GM18907 (cell line): Measurements from ENCODE around the gene PLAAT3.
"Not testable (repeated sequence)": the region's sequence is repeated elsewhere in the genome, so short reads cannot be mapped to it uniquely, and the experiment has no call there.

ENCODE experiments used
- ATAC-seq: cut with Tn5 transposase; IDR thresholded peaks from one replicate; pipeline ENCODE4 v1.9.1; 2021; ENCODE audit warnings: mild to moderate bottlenecking, moderate library complexity; ENCODE audit not compliant: unreplicated experiment

PLAAT3 gene

GRCh38 chr11:63547061-63547460 is 67.2 kb downstream of the PLAAT3 start:
- ATAC-seq: no peak

DNA sequence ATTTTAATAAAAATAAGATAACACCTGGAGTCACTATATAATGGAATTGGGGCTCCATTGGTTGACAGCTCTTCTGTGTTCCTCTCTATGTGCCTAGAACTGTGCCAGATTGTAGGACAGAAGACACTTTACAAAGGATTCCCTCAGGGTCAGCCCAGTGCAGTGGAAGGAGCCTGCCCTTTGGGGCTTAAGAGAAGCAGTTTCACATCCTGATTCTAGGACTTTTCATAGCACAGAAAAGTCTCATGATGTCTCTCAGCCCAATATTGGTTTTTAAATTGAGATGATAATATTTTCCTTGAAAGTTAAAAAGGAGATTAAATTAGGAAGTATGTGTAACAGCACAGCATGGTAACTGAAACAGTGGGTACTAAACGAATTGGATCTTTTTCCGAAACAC is 70.5 kb downstream of the PLAAT3 start:
- no peak for ATAC-seq

- ATAC-seq: not testable (repeated sequence)
These were observed 71.7 kb downstream of the PLAAT3 start for GRCh38 chr11:63542506-63542905.

DNA sequence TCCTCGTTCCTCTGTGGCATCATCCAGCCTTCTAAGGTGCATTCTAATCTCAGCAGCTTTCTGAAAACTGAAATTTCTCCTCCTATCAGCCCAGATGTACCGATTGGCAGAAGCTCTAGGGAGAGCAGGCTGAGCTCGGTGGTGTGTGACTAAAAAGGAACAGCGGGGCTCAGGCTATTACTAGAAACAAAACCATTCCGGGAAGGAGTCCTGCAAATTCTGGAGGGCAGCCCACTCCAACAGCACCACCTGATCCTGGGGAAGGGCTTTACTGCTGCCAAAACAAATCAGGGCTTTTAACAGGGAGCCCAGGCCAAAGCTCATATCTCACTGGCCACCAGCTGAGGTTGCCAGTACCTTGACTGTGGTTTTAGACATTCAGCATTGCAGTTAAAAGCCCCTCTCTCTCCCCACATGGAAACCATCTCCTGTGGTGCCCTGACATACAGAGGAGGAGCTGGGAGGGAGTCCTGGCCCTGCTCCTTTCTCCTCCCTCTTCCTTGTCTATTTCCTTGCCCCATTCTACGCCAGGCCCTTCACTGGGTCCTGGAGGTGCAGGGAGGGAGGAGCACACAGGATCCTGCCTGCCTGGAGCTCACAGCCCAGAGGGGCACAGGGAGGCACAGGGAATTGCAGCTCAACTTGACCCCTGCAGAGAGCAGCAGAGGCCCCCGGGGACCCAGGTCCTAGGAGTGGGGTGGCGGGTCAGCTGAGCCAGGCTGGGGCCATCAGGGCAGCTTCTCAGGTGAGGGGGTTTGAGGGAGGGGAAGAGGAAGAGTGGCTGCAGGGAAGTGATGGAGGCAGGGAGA is 76.7 kb downstream of the PLAAT3 start:
- ATAC-seq: no peak

DNA sequence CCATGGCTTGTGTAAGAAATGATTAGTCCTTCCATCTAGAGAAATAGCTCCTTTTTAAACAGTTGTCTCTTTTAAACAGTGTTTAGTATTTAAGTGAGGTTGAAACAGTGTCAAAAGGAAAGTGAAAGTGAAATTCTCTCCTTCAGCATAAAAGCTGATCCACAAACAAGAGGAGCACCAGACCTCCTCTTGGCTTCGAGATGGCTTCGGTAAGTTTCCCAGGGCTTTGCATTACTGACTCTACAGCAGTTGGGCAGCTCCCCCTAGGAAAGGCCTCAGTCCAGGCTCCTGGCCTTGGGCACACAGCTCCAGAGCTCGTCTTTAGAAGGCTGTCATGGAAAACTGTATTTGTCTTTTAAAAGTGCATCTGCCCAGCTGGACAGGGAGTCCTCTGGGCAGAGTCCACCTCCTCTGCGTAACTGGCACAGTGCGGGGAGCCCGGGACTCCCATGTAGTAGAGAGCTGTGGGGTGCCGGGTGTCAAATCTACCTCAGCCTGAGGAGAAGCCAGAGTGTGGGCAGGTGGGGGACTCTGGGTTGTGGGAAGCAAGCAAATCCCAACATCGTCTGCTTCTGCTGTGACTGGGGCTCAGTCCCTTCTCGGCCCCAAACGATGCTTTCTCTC is 77.5 kb downstream of the PLAAT3 start, which contains the start of gene PLAAT4:
Gene PLAAT4 (plus strand): TSS at position 140 of the 624 bp plus-strand sequence. CDS start 61 bp downstream, at position 201.
- no peak for ATAC-seq

DNA sequence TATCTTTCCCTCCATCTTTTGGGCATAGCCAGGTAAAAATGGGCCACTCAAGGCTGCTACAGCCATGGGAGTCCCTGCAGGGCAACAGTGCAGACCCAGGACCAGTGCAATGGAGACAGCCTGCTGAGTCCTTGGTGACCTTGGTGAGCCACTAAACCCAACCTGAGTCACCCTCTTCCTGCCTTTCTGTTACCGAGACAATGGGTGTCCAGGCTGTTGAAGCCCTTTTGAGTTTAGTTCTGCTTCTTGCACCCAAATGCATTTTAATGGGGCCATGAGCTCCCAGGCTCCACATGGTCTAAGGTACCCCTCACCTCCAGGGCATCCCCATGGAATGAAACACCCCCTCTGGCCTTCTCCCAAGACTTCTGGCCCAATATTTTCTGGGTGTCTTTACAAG is 78.5 kb downstream of the PLAAT3 start:
- no peak for ATAC-seq

DNA sequence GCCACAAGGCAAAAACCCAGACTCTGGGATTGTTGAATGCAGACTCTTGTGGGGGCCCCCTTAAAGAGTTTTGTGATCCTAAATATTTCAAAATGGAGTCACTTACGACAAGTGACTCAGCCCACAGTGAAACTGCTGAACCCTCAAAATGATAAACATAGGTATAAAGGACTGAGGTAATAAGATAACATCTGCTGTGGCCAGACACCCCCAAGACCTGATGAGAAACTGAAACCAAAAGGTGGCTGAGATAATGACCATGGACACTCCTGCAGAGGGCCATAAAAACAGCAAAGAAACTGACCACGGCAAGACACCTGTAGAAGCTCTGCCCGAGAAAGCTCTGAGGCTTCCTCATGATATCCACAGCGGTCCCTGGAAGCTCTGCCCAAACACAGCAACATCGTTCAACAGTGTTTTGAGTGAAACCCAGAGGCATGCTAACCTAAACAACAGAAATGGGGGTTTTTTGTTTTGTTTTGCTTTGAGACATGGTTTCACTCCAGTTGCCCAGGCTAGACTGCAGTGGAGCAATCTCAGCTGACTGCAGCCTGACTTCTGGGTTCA is 79.3 kb downstream of the PLAAT3 start:
- ATAC-seq: peak; percentile 39

DNA sequence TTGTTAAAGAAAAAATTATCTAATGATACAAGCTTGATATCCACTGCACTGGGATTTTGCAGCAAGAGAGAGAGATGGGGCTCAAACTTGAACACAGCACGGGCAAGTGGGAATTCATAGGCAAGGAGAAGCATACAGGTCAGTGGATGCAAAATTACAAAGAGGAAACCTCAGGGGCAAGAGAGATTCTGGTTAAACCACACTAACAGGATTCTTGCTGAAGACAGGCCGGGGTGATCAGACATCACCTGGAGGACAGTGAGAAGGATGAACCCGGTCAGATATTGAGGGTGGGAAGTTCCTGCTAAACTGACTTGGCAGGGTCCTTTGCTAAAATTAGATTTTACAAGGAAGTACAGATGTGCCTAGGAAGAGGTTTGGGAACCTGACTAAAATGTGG is 80.2 kb downstream of the PLAAT3 start:
- no peak for ATAC-seq

- ATAC-seq: no peak
These were observed 81.3 kb downstream of the PLAAT3 start for GRCh38 chr11:63532799-63533475.

DNA sequence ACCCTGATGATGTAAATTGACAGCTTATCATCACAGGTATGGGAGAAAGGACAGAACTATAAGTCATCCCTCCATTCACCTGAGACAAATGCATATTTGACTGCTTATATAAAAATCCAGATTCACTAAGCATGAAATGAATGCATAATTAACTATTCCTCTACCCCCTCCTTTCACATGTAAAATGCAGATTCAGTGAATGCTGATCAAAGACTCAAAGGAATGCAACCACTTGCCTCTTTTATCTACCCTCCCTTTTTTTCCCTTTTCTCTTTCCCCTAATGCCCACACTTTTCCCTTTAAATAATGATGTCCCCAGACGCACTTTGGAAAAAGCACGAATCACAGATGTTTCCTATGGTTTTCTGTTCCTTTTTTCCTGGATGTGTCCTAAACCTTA is 82.1 kb downstream of the PLAAT3 start:
- no peak for ATAC-seq

GRCh38 chr11:63531074-63531792 is 83.0 kb downstream of the PLAAT3 start:
- peak; percentile 87 for ATAC-seq

GRCh38 chr11:63530021-63530420 is 84.2 kb downstream of the PLAAT3 start:
- ATAC-seq: no peak

- not testable (repeated sequence) for ATAC-seq
These were observed 84.9 kb downstream of the PLAAT3 start for GRCh38 chr11:63529373-63529772.

GRCh38 chr11:63528729-63529278 is 85.4 kb downstream of the PLAAT3 start:
- not testable (repeated sequence) for ATAC-seq

DNA sequence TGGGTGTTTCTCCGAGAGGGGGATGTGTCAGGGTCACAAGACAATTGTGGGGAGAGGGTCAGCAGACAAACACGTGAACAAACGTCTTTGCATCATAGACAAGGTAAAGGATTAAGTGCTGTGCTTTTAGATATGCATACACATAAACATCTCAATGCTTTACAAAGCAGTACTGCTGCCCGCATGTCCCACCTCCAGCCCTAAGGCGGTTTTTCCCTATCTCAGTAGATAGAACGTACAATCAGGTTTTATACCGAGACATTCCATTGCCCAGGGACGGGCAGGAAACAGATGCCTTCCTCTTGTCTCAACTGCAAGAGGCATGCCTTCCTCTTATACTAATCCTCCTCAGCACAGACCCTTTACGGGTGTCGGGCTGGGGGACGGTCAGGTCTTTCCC is 86.1 kb downstream of the PLAAT3 start:
- ATAC-seq: not testable (repeated sequence)

DNA sequence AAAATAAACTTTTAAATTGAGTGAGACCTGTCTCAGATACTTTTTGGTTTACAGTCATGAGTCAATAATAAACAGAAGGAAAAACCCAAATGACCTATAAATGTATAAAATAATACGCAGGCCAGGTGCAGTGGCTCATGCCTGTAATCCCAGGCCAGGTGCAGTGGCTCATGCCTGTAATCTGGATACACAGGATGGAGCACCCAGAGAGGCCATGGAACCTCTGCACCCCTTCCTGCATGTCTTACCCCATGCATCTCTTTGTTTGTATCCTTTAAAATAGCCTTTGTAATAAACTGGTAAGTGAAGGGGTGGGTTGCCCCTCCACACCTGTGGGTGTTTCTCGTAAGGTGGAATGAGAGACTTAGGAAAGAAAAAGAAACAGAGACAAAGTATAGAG is 86.6 kb downstream of the PLAAT3 start:
- no peak for ATAC-seq
